GM23248 (cell line): ENCODE measurements around the gene IGF2BP3.

Experiments used
- EZH2 ChIP-seq: fragments of 200-600 bp; sonication (generic); IDR thresholded peaks from 2 replicates; pipeline ENCODE4 v1.6.1; 2018; ENCODE audit warnings: antibody characterized with exemption, mild to moderate bottlenecking; ENCODE audit not compliant: insufficient read depth, poor library complexity, severe bottlenecking
- EZH2phosphoT487 ChIP-seq: fragments of 200-600 bp; sonication (generic); IDR thresholded peaks from 2 replicates; pipeline ENCODE4 v1.6.1; 2018; ENCODE audit warnings: antibody characterized with exemption, moderate library complexity, mild to moderate bottlenecking, low read depth; ENCODE audit not compliant: insufficient read depth

DNA sequence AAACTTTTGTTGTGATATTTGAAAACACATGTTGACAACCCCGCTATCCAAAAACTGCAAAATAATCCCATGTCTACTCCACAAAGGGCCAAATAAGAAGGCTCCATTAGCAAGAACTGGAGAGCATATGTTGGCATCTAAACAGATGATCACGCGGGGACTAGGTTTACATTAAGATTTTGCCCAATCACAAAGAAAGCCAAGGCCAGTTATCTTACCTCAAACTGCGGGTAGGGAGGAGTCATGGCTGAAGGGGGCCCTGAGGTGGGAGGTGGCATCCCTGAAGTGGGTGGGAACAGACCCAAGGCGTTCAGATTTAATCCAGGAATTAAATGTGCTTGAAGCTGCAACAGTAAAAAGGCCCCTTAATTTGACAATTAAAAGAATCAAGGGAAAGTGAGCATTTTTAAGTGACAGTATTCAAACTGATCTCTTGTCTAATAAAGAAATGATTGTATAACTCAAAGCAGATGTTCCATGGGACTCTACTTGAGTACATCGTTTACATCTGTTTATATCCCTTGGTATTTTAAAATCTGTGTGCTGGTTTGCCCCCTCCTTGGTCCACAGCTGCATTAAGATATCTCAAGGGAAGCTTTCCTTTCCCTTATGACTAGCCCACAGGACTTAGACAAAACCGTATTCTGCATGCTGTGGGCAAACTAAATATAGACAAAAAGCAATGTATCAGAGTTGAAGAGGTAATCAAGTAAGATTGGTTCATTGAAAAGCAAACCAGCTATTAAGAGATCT, 128.3 kb downstream of the IGF2BP3 start:
- no peak for TF ChIP-seq EZH2phosphoT487
- TF ChIP-seq EZH2 = no peak
